Motor neuron (in vitro differentiated cells): Measurements from ENCODE around the gene CDC42BPB. TPM values are rescaled to one million over a fixed set of nuclear protein-coding genes. Genes with fewer than 3 reads are reported as not detected.

Source experiments
- ATAC-seq, 8 experiments: fragments of 200-7000 bp; cut with Tn5 transposase; replicated peaks in 6 of 8; 2 replicates each; pipeline ENCODE4 v1.8.0; 2021; ENCODE audit warnings: mild to moderate bottlenecking in 8 of 8, moderate library complexity in 8 of 8
- H3K27ac ChIP-seq, 2 donors: fragments of 250-450 bp; sonication (Bioruptor Pico); 2 replicates each; pipeline ENCODE4 v1.9.0; 2021; ENCODE audit warnings: antibody characterized with exemption in 2 of 2, mild to moderate bottlenecking in 2 of 2, moderate library complexity in 1 of 2
- H3K4me1 ChIP-seq, 2 donors: fragments of 250-450 bp; sonication (Bioruptor Pico); replicated peaks in 1 of 2; 2 replicates each; pipeline ENCODE4 v1.6.1; 2021; ENCODE audit warnings: antibody characterized with exemption in 2 of 2, mild to moderate bottlenecking in 2 of 2, moderate library complexity in 1 of 2
- H3K4me3 ChIP-seq, 5 donors: fragments of 250-450 bp; sonication (Bioruptor Pico); 2 replicates each; pipeline ENCODE4 v1.9.0; 2021; ENCODE audit warnings: antibody characterized with exemption in 5 of 5, mild to moderate bottlenecking in 5 of 5, moderate library complexity in 4 of 5
- WGBS, 10 experiments: fragments of 450-650 bp; shearing (Covaris generic); methylation state at CpG; one replicate each; pipeline ENCODE4 v1.0.0; 2022; 5-methylcytosine and 5-hydroxymethylcytosine counted together
- in situ Hi-C, 9 experiments: fragments of 400-800 bp; cut with MboI; loops; one replicate each; pipeline ENCODE4 v1.15.0; 2021; ENCODE audit warnings: low sequenced_read_pairs in 9 of 9, low pct_unique_long_range_greater_than_20kb in 2 of 9; ENCODE audit not compliant: unreplicated experiment in 9 of 9
- total RNA-seq, 8 experiments: library from RNA; unstranded; fragments of 300-600 nt; gene quantifications; 2 replicates each; pipeline versions ENCODE4 v1.2.3 to v1.2.4, GENCODE V29; 2022

Gene CDC42BPB
- total RNA-seq, 8 experiments from 2014 or later: 36.9 to 102 (median 56.4) TPM

GRCh38 chr14:102939329-102939728, 118.0 kb downstream of the CDC42BPB start:
- 79 to 96% methylated on average over 3 to 5 of the region's 18 CpGs; no CpG with 5 or more reads in 8 of the 10 experiments for WGBS, 10 experiments
- Histone ChIP-seq H3K4me3 (no peak overlapping the region), H3K27ac (no peak overlapping the region), H3K4me1 (no peaks in the 10 kb centered on the region)
- in situ Hi-C loops: no loop called here
- no peak for ATAC-seq

- no peak overlapping the region for H3K4me3 ChIP-seq
- in situ Hi-C loops: no loop called here
- H3K27ac ChIP-seq: no peak overlapping the region
- no peak for ATAC-seq
- H3K4me1 ChIP-seq: no peaks in the 10 kb centered on the region
- WGBS, 10 experiments: 90 to 100% methylated on average over 2 to 3 of the region's 12 CpGs; no CpG with 5 or more reads in 8 of the 10 experiments
Measured at GRCh38 chr14:102938191-102938590, 119.2 kb downstream of the CDC42BPB start.

- in situ Hi-C loops: no loop called here
- WGBS, 10 experiments: 90 to 100% (median 100%) methylated on average over 1 to 3 of the region's 22 CpGs; no CpG with 5 or more reads in 4 of the 10 experiments
- no peak overlapping the region for H3K27ac ChIP-seq
Measured at GRCh38 chr14:102937331-102938175, 119.8 kb downstream of the CDC42BPB start.

GRCh38 chr14:102935756-102936155, 121.6 kb downstream of the CDC42BPB start:
- Histone ChIP-seq H3K4me3 (no peak overlapping the region), H3K27ac (no peak overlapping the region), H3K4me1 (no peaks in the 10 kb centered on the region)
- in situ Hi-C loops: no loop called here
- no peak for ATAC-seq
- WGBS, 10 experiments: 49 to 100% (median 96%) methylated on average over 1 to 4 of the region's 4 CpGs; no CpG with 5 or more reads in 1 of the 10 experiments

More at GRCh38 chr14:102937331-102938175, 119.8 kb downstream of the CDC42BPB start:
- H3K4me1 ChIP-seq: no peaks in the 10 kb centered on the region
- no peak for ATAC-seq
- H3K4me3 ChIP-seq: no peak overlapping the region

GRCh38 chr14:102933618-102934231, 123.6 kb downstream of the CDC42BPB start:
- Histone ChIP-seq H3K27ac (no peak overlapping the region), H3K4me1 (peaks cover 0 to 16% of the 10 kb centered on the region in 2 donors), H3K4me3 (no peak overlapping the region)
- 80 to 93% (median 89%) methylated on average over 1 to 9 of the region's 20 CpGs; no CpG with 5 or more reads in 5 of the 10 experiments for WGBS, 10 experiments
- in situ Hi-C loops: no loop called here
- ATAC-seq: no peak

- 0 to 100% (median 80%) methylated on average over 1 to 5 of the region's 26 CpGs; no CpG with 5 or more reads in 5 of the 10 experiments for WGBS, 10 experiments
- in situ Hi-C loops: no loop called here
- Histone ChIP-seq H3K4me1 (peaks cover 0 to 18% of the 10 kb centered on the region in 2 donors), H3K27ac (no peak overlapping the region), H3K4me3 (no peak overlapping the region)
- no peak for ATAC-seq
Measured at GRCh38 chr14:102932484-102933248, 124.7 kb downstream of the CDC42BPB start.

- in situ Hi-C loops: no loop called here
- Histone ChIP-seq H3K4me3 (no peak overlapping the region), H3K4me1 (peaks cover 0 to 18% of the 10 kb centered on the region in 2 donors), H3K27ac (no peak overlapping the region)
- WGBS, 10 experiments: 88 to 100% (median 100%) methylated on average over 1 to 5 of the region's 12 CpGs; no CpG with 5 or more reads in 5 of the 10 experiments
- peak in 1 of 8 experiments; percentile 2 for ATAC-seq
Measured at GRCh38 chr14:102931580-102932285, 125.6 kb downstream of the CDC42BPB start.

- ATAC-seq: peak in 4 of 8 experiments; percentile 6 to 42 (median 12)
- 0 to 86% (median 80%) methylated on average over 1 to 7 of the region's 34 CpGs; no CpG with 5 or more reads in 5 of the 10 experiments for WGBS, 10 experiments
- H3K4me3 ChIP-seq: no peak overlapping the region
- no peak overlapping the region for H3K27ac ChIP-seq
- in situ Hi-C loops: no loop called here
- H3K4me1 ChIP-seq: peaks cover 0 to 18% of the 10 kb centered on the region in 2 donors
Measured at GRCh38 chr14:102930753-102931579, 126.4 kb downstream of the CDC42BPB start.

- Histone ChIP-seq H3K4me1 (peaks cover 0 to 18% of the 10 kb centered on the region in 2 donors), H3K4me3 (peak overlapping the region in 2 of 5 donors; percentile 7 to 26), H3K27ac (no peak overlapping the region)
- WGBS, 10 experiments: no CpG with 5 or more reads among the region's 74 CpGs
- ATAC-seq: peak; percentile 4 to 37 (median 24)
- in situ Hi-C loops: no loop called here
Measured at GRCh38 chr14:102930138-102930752, 127.1 kb downstream of the CDC42BPB start.

- WGBS, 10 experiments: 1% methylated on average over 16 of the region's 94 CpGs; no CpG with 5 or more reads in 9 of the 10 experiments
- in situ Hi-C loops: no loop called here
- Histone ChIP-seq H3K4me3 (peak overlapping the region in 3 of 5 donors; percentile 14 to 26 (median 22)), H3K4me1 (peaks cover 0 to 18% of the 10 kb centered on the region in 2 donors), H3K27ac (no peak overlapping the region)
- peak; percentile 3 to 19 (median 7) for ATAC-seq
Measured at GRCh38 chr14:102929241-102930137, 127.9 kb downstream of the CDC42BPB start.
